HEK293 (cell line): ENCODE results near the gene MRPS10.

ENCODE experiments used
- CTCF ChIA-PET: fragments of 350-600 bp; formaldehyde crosslinking; extraction: SDS; loops from one replicate; lab custom pipeline; 2021; ENCODE audit warnings: antibody characterized with exemption; lab: Yijun Ruan, JAX
- POLR2A ChIA-PET: fragments of 300-600 bp; formaldehyde crosslinking; extraction: SDS; loops from one replicate; lab custom pipeline; 2020; ENCODE audit warnings: antibody characterized with exemption, inconsistent platforms; lab: Yijun Ruan, JAX
- H3K27ac ChIP-seq: fragments of 200-500 bp; sonication (Bioruptor generic); 2 replicates; pipeline ENCODE4 v1.5.1; 2014; ENCODE audit warnings: low read depth, low read length, control low read depth, inconsistent platforms; ENCODE audit errors: extremely low read depth
- H3K36me3 ChIP-seq, 2 experiments: fragments of 200-500 bp in 1 of 2; sonication (Bioruptor generic) in 1 of 2; 1 replicate in 1 of 2; 2 replicates in 1 of 2; pipeline ENCODE4 v1.5.1; 2014 to 2017; ENCODE audit warnings: inconsistent platforms in 2 of 2, low read length in 2 of 2; ENCODE audit not compliant: control insufficient read depth in 2 of 2, insufficient read depth in 1 of 2
- H3K4me1 ChIP-seq: fragments of 200-500 bp; sonication (Bioruptor generic); 2 replicates; pipeline ENCODE4 v1.5.1; 2014; ENCODE audit warnings: mild to moderate bottlenecking, low read length, inconsistent platforms; ENCODE audit not compliant: control insufficient read depth, insufficient read depth
- H3K4me3 ChIP-seq: 2 replicates; pipeline ENCODE4 v1.5.1; 2011; ENCODE audit warnings: low read depth, mild to moderate bottlenecking, control low read depth, low read length, moderate library complexity
- H3K9me3 ChIP-seq: fragments of 200-500 bp; sonication (Bioruptor generic); 2 replicates; pipeline ENCODE4 v1.5.1; 2014; ENCODE audit warnings: low read depth, low read length, inconsistent platforms; ENCODE audit not compliant: control insufficient read depth, insufficient read depth
- BCL11A ChIP-seq: fragments of 450-650 bp; formaldehyde crosslinking; IDR thresholded peaks from 2 replicates; pipeline ENCODE4 v1.5.1; 2016; ENCODE audit warnings: low read depth, missing biosample characterization, missing genetic modification characterization
- GFI1B ChIP-seq: fragments of 450-650 bp; formaldehyde crosslinking; IDR thresholded peaks from 2 replicates; pipeline ENCODE4 v1.5.1; 2016; ENCODE audit warnings: missing biosample characterization, missing genetic modification characterization
- GLI2 ChIP-seq: fragments of 450-650 bp; formaldehyde crosslinking; IDR thresholded peaks from 2 replicates; pipeline ENCODE4; 2017; ENCODE audit warnings: missing biosample characterization, missing genetic modification characterization, low read depth, borderline replicate concordance
- HOXC10 ChIP-seq: sonication (generic); formaldehyde crosslinking; IDR thresholded peaks from 2 replicates; pipeline ENCODE4 v1.8.1; 2023; ENCODE audit warnings: mild to moderate bottlenecking, missing genetic modification reagents
- HOXD13 ChIP-seq: sonication (generic); formaldehyde crosslinking; IDR thresholded peaks from 2 replicates; pipeline ENCODE4 v1.8.0; 2022; ENCODE audit warnings: missing genetic modification reagents, borderline replicate concordance
- KLF16 ChIP-seq: fragments of 450-650 bp; formaldehyde crosslinking; IDR thresholded peaks from 2 replicates; pipeline ENCODE4 v1.5.1; 2017; ENCODE audit warnings: missing biosample characterization, missing genetic modification characterization
- WT1 ChIP-seq: fragments of 450-650 bp; formaldehyde crosslinking; IDR thresholded peaks from 2 replicates; pipeline ENCODE4 v1.5.1; 2016; ENCODE audit warnings: missing biosample characterization, missing genetic modification characterization
- YY2 ChIP-seq: fragments of 450-650 bp; formaldehyde crosslinking; IDR thresholded peaks from 2 replicates; pipeline ENCODE4 v1.5.1; 2016; ENCODE audit warnings: missing biosample characterization, missing genetic modification characterization
- ZBTB21 ChIP-seq: fragments of 450-650 bp; formaldehyde crosslinking; IDR thresholded peaks from 2 replicates; pipeline ENCODE4 v1.5.1; 2017; ENCODE audit warnings: missing biosample characterization, missing genetic modification characterization
- ZBTB48 ChIP-seq: fragments of 450-650 bp; formaldehyde crosslinking; IDR thresholded peaks from 2 replicates; pipeline ENCODE4 v1.5.1; 2016; ENCODE audit warnings: missing biosample characterization, missing genetic modification characterization
- ZEB2 ChIP-seq: fragments of 450-650 bp; formaldehyde crosslinking; IDR thresholded peaks from 2 replicates; pipeline ENCODE4 v1.5.1; 2016; ENCODE audit warnings: missing biosample characterization, missing genetic modification characterization
- ZIC2 ChIP-seq: fragments of 450-650 bp; formaldehyde crosslinking; IDR thresholded peaks from 2 replicates; pipeline ENCODE4 v1.5.1; 2016; ENCODE audit warnings: missing biosample characterization, missing genetic modification characterization
- ZNF132 ChIP-seq: fragments of 450-650 bp; formaldehyde crosslinking; IDR thresholded peaks from 2 replicates; pipeline ENCODE4 v1.5.1; 2017; ENCODE audit warnings: missing biosample characterization, missing genetic modification characterization, borderline replicate concordance
- ZNF169 ChIP-seq: fragments of 450-650 bp; formaldehyde crosslinking; IDR thresholded peaks from 2 replicates; pipeline ENCODE4 v1.5.1; 2016; ENCODE audit warnings: missing biosample characterization, missing genetic modification characterization
- ZNF175 ChIP-seq: fragments of 450-650 bp; formaldehyde crosslinking; IDR thresholded peaks from 2 replicates; pipeline ENCODE4 v1.5.1; 2016; ENCODE audit warnings: missing biosample characterization, missing genetic modification characterization
- ZNF18 ChIP-seq: fragments of 450-650 bp; formaldehyde crosslinking; IDR thresholded peaks from 2 replicates; pipeline ENCODE4 v1.5.1; 2016; ENCODE audit warnings: missing biosample characterization, missing genetic modification characterization
- ZNF221 ChIP-seq: fragments of 450-650 bp; formaldehyde crosslinking; IDR thresholded peaks from 2 replicates; pipeline ENCODE4 v1.5.1; 2017; ENCODE audit warnings: missing biosample characterization, missing genetic modification characterization, borderline replicate concordance
- ZNF223 ChIP-seq: fragments of 450-650 bp; formaldehyde crosslinking; IDR thresholded peaks from 2 replicates; pipeline ENCODE4 v1.5.1; 2016; ENCODE audit warnings: missing biosample characterization, missing genetic modification characterization
- ZNF24 ChIP-seq: fragments of 450-650 bp; formaldehyde crosslinking; IDR thresholded peaks from 2 replicates; pipeline ENCODE4 v1.5.1; 2016; ENCODE audit warnings: missing biosample characterization, missing genetic modification characterization
- ZNF350 ChIP-seq: fragments of 450-650 bp; formaldehyde crosslinking; IDR thresholded peaks from 2 replicates; pipeline ENCODE4 v1.5.0; 2017; ENCODE audit warnings: missing biosample characterization, mild to moderate bottlenecking, missing genetic modification characterization
- ZNF362 ChIP-seq: fragments of 450-650 bp; formaldehyde crosslinking; IDR thresholded peaks from 2 replicates; pipeline ENCODE4 v1.5.1; 2016; ENCODE audit warnings: missing biosample characterization, missing genetic modification characterization
- ZNF514 ChIP-seq: fragments of 450-650 bp; formaldehyde crosslinking; IDR thresholded peaks from 2 replicates; pipeline ENCODE4 v1.5.1; 2016; ENCODE audit warnings: missing biosample characterization, missing genetic modification characterization
- ZNF530 ChIP-seq: fragments of 450-650 bp; formaldehyde crosslinking; IDR thresholded peaks from 2 replicates; pipeline ENCODE4 v1.5.1; 2016; ENCODE audit warnings: low read depth, missing biosample characterization, missing genetic modification characterization
- ZNF544 ChIP-seq: fragments of 450-650 bp; formaldehyde crosslinking; IDR thresholded peaks from 2 replicates; pipeline ENCODE4 v1.5.0; 2017; ENCODE audit warnings: missing biosample characterization, missing genetic modification characterization
- ZNF549 ChIP-seq: fragments of 450-650 bp; IDR thresholded peaks from 2 replicates; pipeline ENCODE4 v1.5.1; 2018; ENCODE audit warnings: missing biosample characterization, missing genetic modification characterization, mild to moderate bottlenecking, inconsistent platforms, moderate library complexity
- ZNF558 ChIP-seq: fragments of 450-650 bp; formaldehyde crosslinking; IDR thresholded peaks from 2 replicates; pipeline ENCODE4 v1.5.1; 2016; ENCODE audit warnings: missing biosample characterization, missing genetic modification characterization
- ZNF571 ChIP-seq: fragments of 450-650 bp; formaldehyde crosslinking; IDR thresholded peaks from 2 replicates; pipeline ENCODE4 v1.5.0; 2017; ENCODE audit warnings: missing biosample characterization, missing genetic modification characterization
- ZNF645 ChIP-seq: fragments of 450-650 bp; formaldehyde crosslinking; IDR thresholded peaks from 2 replicates; pipeline ENCODE4; 2016; ENCODE audit warnings: missing biosample characterization, missing genetic modification characterization
- ZNF664 ChIP-seq: fragments of 450-650 bp; formaldehyde crosslinking; IDR thresholded peaks from 2 replicates; pipeline ENCODE4 v1.5.1; 2016; ENCODE audit warnings: missing biosample characterization, missing genetic modification characterization
- ZNF785 ChIP-seq: fragments of 450-650 bp; formaldehyde crosslinking; IDR thresholded peaks from 2 replicates; pipeline ENCODE4 v1.5.1; 2016; ENCODE audit warnings: missing biosample characterization, missing genetic modification characterization
- ZNF791 ChIP-seq: fragments of 450-650 bp; formaldehyde crosslinking; IDR thresholded peaks from 2 replicates; pipeline ENCODE4 v1.5.1; 2016; ENCODE audit warnings: missing biosample characterization, missing genetic modification characterization
- ZSCAN23 ChIP-seq: fragments of 450-650 bp; formaldehyde crosslinking; IDR thresholded peaks from 2 replicates; pipeline ENCODE4 v1.5.1; 2016; ENCODE audit warnings: missing biosample characterization, missing genetic modification characterization
- TF ChIP-seq, protein P1 (sequence below): fragments of 450-650 bp; formaldehyde crosslinking; IDR thresholded peaks from 2 replicates; pipeline ENCODE4 v1.5.0; 2017; ENCODE audit warnings: missing biosample characterization, missing genetic modification characterization, borderline replicate concordance

The MRPS10 gene

GRCh38 chr6:42224222-42225028 is 6.8 kb upstream of the MRPS10 start (continued):
- TF ChIP-seq GLI2, result no peak
- TF ChIP-seq ZBTB48 (tag by site-specific recombination), result no peak
- TF ChIP-seq YY2 (tag by site-specific recombination), result no peak
- TF ChIP-seq ZNF350 (tag by site-specific recombination), result no peak
- TF ChIP-seq GFI1B (tag by site-specific recombination), result peak; percentile 89
- no peak for TF ChIP-seq ZNF791 (tag by site-specific recombination)
- TF ChIP-seq ZNF362 (tag by site-specific recombination), result no peak
- no peak for TF ChIP-seq ZNF514 (tag by site-specific recombination)
- no peak for TF ChIP-seq ZNF645 (tag by site-specific recombination)
- TF ChIP-seq ZNF169 (tag by site-specific recombination), result no peak
- TF ChIP-seq BCL11A (tag by site-specific recombination), result no peak
- no peak for TF ChIP-seq ZNF530
- no peak for TF ChIP-seq ZNF549
- no peak for TF ChIP-seq ZNF544 (tag by site-specific recombination)
- TF ChIP-seq HOXD13 (CRISPR knock-in tag), result no peak
- TF ChIP-seq HOXC10 (CRISPR knock-in tag), result no peak
- TF ChIP-seq ZNF132 (tag by site-specific recombination), result 0 out of 2 replicates have a peak, but pooled peaks have one; percentile 13
- 0 out of 2 replicates have a peak, but pooled peaks have one; percentile 10 for TF ChIP-seq WT1 (tag by site-specific recombination)
- TF ChIP-seq ZBTB21 (tag by site-specific recombination), result peak; percentile 91
- TF ChIP-seq ZNF175 (tag by site-specific recombination), result no peak
- peak; percentile 70; the same call in 1 of the 2 replicates for TF ChIP-seq ZNF24 (tag by site-specific recombination)
- peak; percentile 62; the same call in 1 of the 2 replicates for TF ChIP-seq ZNF558
- TF ChIP-seq ZNF18 (tag by site-specific recombination), result no peak
- peak; percentile 88 for TF ChIP-seq ZEB2
- no peak for TF ChIP-seq ZNF785
- TF ChIP-seq ZNF571, result no peak

DNA sequence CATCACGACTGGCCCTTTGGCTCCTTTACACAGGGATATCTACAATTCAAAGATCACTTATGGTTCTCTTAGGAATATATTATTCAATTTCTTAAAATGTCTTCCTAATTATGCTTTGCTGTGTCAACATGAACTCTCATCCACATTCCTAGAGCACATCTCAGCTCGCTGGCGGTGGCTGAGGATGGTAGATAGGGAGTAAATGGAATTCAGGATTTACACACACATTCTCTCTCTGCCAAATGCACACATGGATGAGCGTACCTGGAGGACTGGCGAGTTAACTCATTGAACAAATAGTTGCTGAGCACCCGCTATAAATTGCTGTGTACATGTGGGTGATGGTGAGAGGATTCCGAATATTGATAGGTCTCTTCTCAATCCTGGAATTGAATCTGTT is 4.8 kb upstream of the MRPS10 start:
- Histone ChIP-seq H3K36me3 (no peaks in the 10 kb centered on the region), H3K9me3 (no peaks in the 10 kb centered on the region), H3K4me1 (peaks cover 16% of the 10 kb centered on the region), H3K27ac (no peak overlapping the region), H3K4me3 (no peak overlapping the region)
- CTCF ChIA-PET, result interaction anchor here (0.8 to 1.3 kb wide), 3 partner anchors 8 to 136 kb away, joined by 3 to 6 read pairs (median 4); no protein-coding TSS in a partner anchor
- POLR2A ChIA-PET, result interaction anchor here (0.7 kb wide), 1 partner anchor 668 kb away, joined by 5 read pairs; a partner anchor contains a TSS
- no peak for TF ChIP-seq ZNF223 (tag by site-specific recombination)
- TF ChIP-seq ZNF664 (tag by site-specific recombination), result no peak
- no peak for TF ChIP-seq ZIC2 (tag by site-specific recombination)
- TF ChIP-seq KLF16 (tag by site-specific recombination), result no peak
- no peak for TF ChIP-seq ZSCAN23 (tag by site-specific recombination)
- TF ChIP-seq, protein P1, sequence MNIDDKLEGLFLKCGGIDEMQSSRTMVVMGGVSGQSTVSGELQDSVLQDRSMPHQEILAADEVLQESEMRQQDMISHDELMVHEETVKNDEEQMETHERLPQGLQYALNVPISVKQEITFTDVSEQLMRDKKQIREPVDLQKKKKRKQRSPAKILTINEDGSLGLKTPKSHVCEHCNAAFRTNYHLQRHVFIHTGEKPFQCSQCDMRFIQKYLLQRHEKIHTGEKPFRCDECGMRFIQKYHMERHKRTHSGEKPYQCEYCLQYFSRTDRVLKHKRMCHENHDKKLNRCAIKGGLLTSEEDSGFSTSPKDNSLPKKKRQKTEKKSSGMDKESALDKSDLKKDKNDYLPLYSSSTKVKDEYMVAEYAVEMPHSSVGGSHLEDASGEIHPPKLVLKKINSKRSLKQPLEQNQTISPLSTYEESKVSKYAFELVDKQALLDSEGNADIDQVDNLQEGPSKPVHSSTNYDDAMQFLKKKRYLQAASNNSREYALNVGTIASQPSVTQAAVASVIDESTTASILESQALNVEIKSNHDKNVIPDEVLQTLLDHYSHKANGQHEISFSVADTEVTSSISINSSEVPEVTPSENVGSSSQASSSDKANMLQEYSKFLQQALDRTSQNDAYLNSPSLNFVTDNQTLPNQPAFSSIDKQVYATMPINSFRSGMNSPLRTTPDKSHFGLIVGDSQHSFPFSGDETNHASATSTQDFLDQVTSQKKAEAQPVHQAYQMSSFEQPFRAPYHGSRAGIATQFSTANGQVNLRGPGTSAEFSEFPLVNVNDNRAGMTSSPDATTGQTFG (tag by site-specific recombination), result no peak
- TF ChIP-seq ZNF221 (tag by site-specific recombination), result no peak
